Urothelium cell line (cell line): ENCODE results near the gene PML.
A peak's percentile ranks its signal among the peaks of the same experiment; 100 is the strongest.

Experiments used
- DNase-seq: peaks from one replicate; pipeline ENCODE4 v3.0.0; 2011; ENCODE audit warnings: low spot score, mixed read lengths
- FAIRE-seq: peaks from 2 replicates; lab custom pipeline; 2011; peaks lifted over from hg19 to GRCh38; lab: Jason Lieb, UNC

The PML gene

DNA sequence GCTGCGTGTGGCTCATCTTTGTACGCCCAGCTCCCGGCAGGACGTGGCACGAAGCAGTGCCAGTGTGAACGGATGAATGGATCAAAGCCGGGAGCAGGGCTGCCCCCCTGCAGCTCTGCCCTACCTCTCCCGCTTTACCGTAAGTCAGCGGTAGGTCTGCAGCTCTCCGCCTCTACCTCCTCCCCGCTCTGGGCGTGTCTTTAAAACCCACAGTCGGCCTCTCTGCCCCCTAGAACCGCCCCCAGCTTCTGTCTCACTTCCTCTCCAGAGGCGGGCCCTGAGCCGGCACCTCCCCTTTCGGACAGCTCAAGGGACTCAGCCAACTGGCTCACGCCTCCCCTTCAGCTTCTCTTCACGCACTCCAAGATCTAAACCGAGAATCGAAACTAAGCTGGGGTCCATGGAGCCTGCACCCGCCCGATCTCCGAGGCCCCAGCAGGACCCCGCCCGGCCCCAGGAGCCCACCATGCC lies at the start of gene PML:
Gene PML (plus strand): TSS at position 304 of the 471 bp plus-strand sequence. CDS start 97 bp downstream, at position 401.
- FAIRE-seq (no peak), DNase-seq (peak; percentile 92)

- no peak for DNase-seq
- FAIRE-seq: no peak
Measured at GRCh38 chr15:73945130-73945508, 49.4 kb upstream of the PML start.

GRCh38 chr15:73946046-73946721 lies 48.3 kb upstream of the PML start:
- FAIRE-seq (no peak), DNase-seq (no peak)

GRCh38 chr15:73946795-73947370 lies 47.6 kb upstream of the PML start:
- DNase-seq (no peak), FAIRE-seq (no peak)

DNA sequence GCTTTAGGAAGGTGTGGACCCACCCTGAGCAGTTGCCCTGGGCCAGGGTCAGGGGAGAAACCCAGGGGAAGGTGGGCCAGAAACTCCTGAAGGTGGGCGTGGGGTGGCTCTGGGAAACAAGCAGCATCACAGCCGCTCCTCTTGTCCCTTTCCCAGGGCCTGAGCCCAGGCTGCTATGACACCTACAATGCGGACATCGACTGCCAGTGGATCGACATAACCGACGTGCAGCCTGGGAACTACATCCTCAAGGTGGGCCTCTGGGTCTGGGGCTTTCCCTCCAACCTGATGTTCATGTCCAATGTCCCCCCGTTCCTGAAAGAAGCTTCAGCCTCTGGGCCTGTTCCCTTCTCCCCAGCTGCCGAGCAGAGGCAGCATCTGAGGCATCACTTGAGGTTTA lies 46.9 kb upstream of the PML start:
- no peak for DNase-seq
- FAIRE-seq: no peak

DNA sequence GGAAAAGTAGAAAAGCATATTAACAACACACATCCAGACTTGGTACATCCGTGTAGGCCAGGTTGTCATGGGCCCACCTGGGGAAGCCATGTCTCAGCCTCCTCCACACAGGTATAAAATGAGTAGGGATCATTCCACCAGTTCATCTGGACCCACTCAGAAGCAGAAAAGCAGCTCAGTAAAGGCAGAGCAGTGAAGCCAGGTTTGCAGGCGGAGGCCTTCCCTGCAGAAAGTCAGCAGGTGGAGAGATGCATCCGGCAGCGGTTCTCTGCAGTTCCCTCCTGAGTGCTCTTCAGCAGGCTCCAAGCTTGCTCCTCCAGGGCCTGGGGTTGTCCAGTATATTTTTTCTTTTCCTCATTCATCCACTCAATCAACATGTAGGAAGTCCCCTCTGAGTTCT lies 46.1 kb upstream of the PML start:
- no peak for FAIRE-seq
- DNase-seq: no peak

DNA sequence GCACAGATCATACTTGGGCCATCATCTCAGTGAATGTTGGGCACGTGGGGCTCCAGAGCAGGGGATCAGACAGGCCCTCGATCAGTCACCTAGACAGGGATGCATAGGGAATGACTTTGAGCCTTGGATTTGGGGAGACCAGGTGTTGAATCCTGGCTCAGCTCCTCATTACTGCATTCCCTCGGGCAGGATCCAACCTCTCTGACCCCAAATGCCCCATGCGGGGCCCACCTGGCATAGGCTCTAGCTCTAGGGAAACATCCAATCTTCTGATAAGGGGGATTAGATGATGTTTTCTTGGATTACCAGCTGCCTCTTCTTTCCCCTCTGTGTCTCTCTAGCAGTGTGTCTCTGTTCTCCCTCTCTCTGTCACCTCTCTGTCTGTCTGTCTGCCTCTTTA lies 45.5 kb upstream of the PML start:
- FAIRE-seq (no peak), DNase-seq (no peak)

GRCh38 chr15:73949496-73949895 lies 45.0 kb upstream of the PML start:
- FAIRE-seq (no peak), DNase-seq (no peak)

DNA sequence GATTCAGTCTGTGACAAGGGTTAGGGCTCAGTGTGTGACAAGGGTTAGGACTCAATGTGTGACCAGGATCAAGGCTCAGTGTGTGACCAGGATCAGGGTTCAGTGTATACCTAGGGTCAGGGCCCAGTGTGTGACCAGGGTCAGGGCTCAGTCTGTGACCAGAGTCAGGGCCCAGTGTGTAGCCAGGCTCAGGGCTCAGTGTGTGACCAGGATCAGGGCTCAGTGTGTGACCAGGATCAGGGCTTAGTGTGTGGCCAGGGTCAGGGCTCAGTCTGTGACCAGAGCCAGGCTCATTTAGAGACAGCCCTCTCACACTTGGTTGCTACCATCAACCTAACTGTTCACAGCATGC lies 44.1 kb upstream of the PML start:
- no peak for DNase-seq
- no peak for FAIRE-seq

GRCh38 chr15:73950831-73951561 lies 43.5 kb upstream of the PML start:
- no peak for FAIRE-seq

GRCh38 chr15:73951601-73952000 lies 42.9 kb upstream of the PML start:
- FAIRE-seq (no peak), DNase-seq (no peak)

More at GRCh38 chr15:73950831-73951561, 43.5 kb upstream of the PML start:
- DNase-seq: peak; percentile 82

DNA sequence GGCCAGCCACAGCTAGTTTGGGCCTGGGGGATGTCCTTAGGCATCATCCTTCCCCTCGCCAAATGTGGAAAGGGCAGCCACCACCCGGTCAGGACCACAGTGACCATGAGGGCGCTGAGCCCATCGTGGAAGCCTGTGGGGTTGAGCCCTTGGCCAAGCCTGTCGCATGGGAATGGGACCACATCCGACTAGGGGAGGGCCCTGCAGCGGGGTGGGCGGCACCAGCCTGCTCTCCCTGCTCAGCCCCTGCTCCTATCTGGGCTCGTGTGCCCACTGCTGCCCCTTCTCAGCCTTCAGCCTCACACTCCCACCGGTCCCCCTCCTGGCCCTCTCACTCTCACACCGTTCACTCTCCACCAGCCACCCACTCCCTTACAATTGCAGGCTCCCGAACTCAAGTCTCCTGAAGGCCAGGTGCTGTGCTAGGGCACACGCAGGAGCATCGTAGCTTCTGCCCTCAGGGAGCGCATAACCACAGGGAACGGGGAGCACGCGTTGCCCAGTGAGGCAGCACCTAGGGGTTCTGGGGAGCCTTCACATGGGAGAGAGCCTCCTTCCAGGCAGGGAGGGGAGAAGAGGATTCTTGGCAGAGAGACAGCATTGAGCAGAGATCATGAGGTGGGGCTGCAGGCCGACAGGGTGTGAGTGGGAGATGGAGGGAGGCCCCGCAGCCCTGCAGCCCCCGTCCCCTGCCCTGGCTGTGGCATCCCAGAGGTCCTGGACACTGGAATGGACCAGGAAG lies 42.2 kb upstream of the PML start:
- FAIRE-seq (no peak), DNase-seq (no peak)

DNA sequence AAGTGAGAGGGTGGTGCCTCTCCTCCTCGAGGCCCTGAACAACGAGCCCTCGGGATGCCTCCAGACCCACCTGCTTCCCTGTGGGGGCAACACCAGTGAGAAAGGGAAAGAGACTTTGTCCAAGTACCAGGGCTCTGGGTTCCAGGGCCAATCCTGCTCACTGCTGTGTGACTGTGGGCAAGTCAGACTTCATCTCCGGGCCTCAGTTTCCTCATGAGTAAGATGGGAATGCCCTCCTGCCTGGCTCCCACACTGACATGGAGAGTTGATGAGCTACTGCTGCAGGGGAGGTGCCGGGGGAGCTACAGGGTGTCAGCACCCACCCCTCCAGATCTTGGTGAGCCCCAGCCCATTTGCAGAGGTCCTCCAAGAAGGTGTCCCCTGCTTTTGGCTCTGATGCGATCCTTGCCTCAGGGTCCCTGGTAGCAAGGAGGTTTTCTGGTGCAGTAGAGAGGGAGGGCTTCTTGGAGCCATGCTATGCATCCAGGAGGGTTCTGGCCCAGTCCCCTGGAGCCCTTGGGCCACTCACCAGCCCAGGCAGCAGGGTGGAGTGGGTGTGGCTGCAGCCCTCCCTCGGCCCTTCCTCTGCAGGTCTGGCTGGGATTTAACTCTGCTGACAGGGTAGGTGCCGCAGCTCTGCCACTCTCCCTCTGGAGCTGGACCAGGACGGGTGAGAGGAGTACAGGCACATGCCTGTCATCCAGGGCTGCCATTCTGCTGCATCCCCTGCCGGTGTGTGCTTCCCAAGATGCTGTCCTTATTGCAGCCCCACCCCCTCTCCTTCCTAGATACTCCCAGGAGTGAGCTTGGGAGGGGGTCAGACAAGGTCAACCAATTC lies 41.4 kb upstream of the PML start:
- FAIRE-seq (no peak), DNase-seq (no peak)

- no peak for DNase-seq
- FAIRE-seq: no peak
Measured at GRCh38 chr15:73954188-73955145, 40.0 kb upstream of the PML start.

GRCh38 chr15:73955326-73955725 lies 39.2 kb upstream of the PML start:
- FAIRE-seq (no peak), DNase-seq (no peak)

DNA sequence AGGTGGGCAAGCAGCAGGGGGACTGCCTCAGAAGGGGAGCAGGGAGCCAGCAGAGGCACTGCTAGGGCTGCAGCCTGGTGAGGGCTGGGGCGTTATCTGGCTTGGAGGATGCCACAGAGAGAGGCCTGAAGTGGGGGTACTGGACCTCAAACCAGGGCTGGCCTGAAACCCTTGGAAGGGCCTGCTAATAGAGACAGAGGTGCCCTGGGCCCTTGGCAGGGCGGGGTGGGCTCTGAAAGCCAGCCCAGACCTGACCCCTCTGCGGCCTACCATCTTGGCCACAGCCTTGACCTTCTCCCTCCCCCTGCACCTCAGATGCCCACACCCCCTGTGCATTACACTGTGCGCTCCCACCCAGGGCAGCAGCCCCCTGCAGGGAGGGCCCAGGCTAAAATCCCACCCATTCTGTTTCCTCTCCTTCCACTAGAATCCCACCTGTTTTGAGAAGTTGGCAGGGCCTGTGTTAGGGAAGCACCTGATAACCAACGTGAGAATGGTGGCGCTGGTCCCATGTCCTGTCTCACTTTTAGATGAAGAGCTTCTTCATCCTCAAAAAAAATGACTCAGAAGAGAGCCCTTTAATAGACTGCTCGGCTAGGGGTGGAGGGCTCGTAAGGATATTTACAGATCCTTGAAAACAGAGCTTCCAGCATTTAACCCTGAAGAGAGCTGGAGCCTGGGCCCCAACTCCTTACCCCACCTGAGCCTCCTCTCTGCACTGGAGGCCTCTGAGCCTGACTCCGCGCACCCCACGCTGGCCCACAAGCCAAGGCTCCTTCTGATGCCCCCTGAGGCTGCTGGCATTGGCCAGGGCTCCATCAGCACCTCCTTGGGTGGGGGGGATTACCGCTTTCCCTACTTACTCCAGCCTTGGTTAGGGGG lies 38.4 kb upstream of the PML start:
- FAIRE-seq: no peak

GRCh38 chr15:73956743-73957135 lies 37.8 kb upstream of the PML start:
- peak; percentile 89 for DNase-seq
- FAIRE-seq: peak; percentile 90

More for the DNA sequence above, 38.4 kb upstream of the PML start:
- no peak for DNase-seq

DNA sequence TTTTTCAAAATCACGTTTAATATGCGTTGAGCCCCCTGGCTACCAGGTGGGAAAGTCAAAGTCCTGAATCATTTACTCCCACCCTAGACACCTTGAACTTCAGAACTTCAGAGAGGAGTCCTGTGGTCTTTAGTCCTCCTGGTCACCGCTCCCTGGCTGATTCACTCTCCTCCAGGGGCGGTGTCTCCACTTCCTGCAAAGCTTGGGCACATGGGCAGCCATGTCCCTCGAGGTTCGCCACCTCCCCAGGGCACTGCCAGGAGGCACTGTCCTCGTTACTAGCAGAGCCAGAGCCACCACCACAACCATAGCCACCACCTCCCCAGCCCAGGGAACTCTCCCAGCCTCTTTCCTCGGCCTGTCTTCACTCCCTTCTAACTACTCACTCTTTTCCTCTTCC lies 37.2 kb upstream of the PML start:
- no peak for FAIRE-seq
- peak; percentile 46 for DNase-seq
